ENCODE results near the gene DCC.

The DCC gene

GRCh38 chr18:52992041-52992440, 652.0 kb downstream of the DCC start:
- Histone ChIP-seq H3K27ac (ENCODE audit: low read depth, low read length) (no peak overlapping the region), H4K20me1 (ENCODE audit: control insufficient read depth, insufficient read depth, low read depth, low read length) (no peaks in the 10 kb centered on the region), H3K36me3 (ENCODE audit: control insufficient read depth, low read length) (no peaks in the 10 kb centered on the region), H3K9me3 (ENCODE audit: control insufficient read depth, insufficient read depth, low read length) (no peaks in the 10 kb centered on the region), H3K4me1 (ENCODE audit: control insufficient read depth, low read length) (no peaks in the 10 kb centered on the region), H3K4me3 (ENCODE audit: low read length) (no peak overlapping the region), H3K27me3 (ENCODE audit: control insufficient read depth, low read length) (no peaks in the 10 kb centered on the region), H3K4me2 (ENCODE audit: low read length) (no peak overlapping the region), H3K9me2 (replicated peaks; ENCODE audit: control insufficient read depth, low read length) (no peaks in the 10 kb centered on the region), H3F3A (ENCODE audit: control insufficient read depth, insufficient read depth) (no peaks in the 10 kb centered on the region), H3K79me2 (ENCODE audit: control insufficient read depth, low read length) (no peaks in the 10 kb centered on the region)
- TF ChIP-seq CTCF (IDR thresholded peaks at IDR 0.05; ENCODE audit: low read depth, low read length, poor library complexity, severe bottlenecking): no peak
- no peak for TF ChIP-seq EZH2phosphoT487 (IDR thresholded peaks at IDR 0.05; ENCODE audit: borderline replicate concordance, low read length)

GRCh38 chr18:52995875-52996274, 655.9 kb downstream of the DCC start:
- Histone ChIP-seq H3F3A (ENCODE audit: control insufficient read depth, insufficient read depth) (no peaks in the 10 kb centered on the region), H3K9me3 (ENCODE audit: control insufficient read depth, insufficient read depth, low read length) (no peaks in the 10 kb centered on the region), H3K4me1 (ENCODE audit: control insufficient read depth, low read length) (no peaks in the 10 kb centered on the region), H4K20me1 (ENCODE audit: control insufficient read depth, insufficient read depth, low read depth, low read length) (no peaks in the 10 kb centered on the region), H3K27ac (ENCODE audit: low read depth, low read length) (no peak overlapping the region), H3K36me3 (ENCODE audit: control insufficient read depth, low read length) (no peaks in the 10 kb centered on the region), H3K9me2 (replicated peaks; ENCODE audit: control insufficient read depth, low read length) (no peaks in the 10 kb centered on the region), H3K27me3 (ENCODE audit: control insufficient read depth, low read length) (no peaks in the 10 kb centered on the region), H3K79me2 (ENCODE audit: control insufficient read depth, low read length) (no peaks in the 10 kb centered on the region), H3K4me3 (ENCODE audit: low read length) (no peak overlapping the region), H3K4me2 (ENCODE audit: low read length) (no peak overlapping the region)
- TF ChIP-seq CTCF (IDR thresholded peaks at IDR 0.05; ENCODE audit: low read depth, low read length, poor library complexity, severe bottlenecking) (no peak), EZH2phosphoT487 (IDR thresholded peaks at IDR 0.05; ENCODE audit: borderline replicate concordance, low read length) (no peak)

GRCh38 chr18:52999633-53000032, 659.6 kb downstream of the DCC start:
- TF ChIP-seq EZH2phosphoT487 (IDR thresholded peaks at IDR 0.05; ENCODE audit: borderline replicate concordance, low read length) (no peak), CTCF (IDR thresholded peaks at IDR 0.05; ENCODE audit: low read depth, low read length, poor library complexity, severe bottlenecking) (no peak)
- Histone ChIP-seq H3K79me2 (ENCODE audit: control insufficient read depth, low read length) (no peaks in the 10 kb centered on the region), H4K20me1 (ENCODE audit: control insufficient read depth, insufficient read depth, low read depth, low read length) (no peaks in the 10 kb centered on the region), H3K4me1 (ENCODE audit: control insufficient read depth, low read length) (no peaks in the 10 kb centered on the region), H3K27me3 (ENCODE audit: control insufficient read depth, low read length) (no peaks in the 10 kb centered on the region), H3K9me2 (replicated peaks; ENCODE audit: control insufficient read depth, low read length) (no peaks in the 10 kb centered on the region), H3K4me2 (ENCODE audit: low read length) (no peak overlapping the region), H3K4me3 (ENCODE audit: low read length) (no peak overlapping the region), H3F3A (ENCODE audit: control insufficient read depth, insufficient read depth) (no peaks in the 10 kb centered on the region), H3K9me3 (ENCODE audit: control insufficient read depth, insufficient read depth, low read length) (no peaks in the 10 kb centered on the region), H3K27ac (ENCODE audit: low read depth, low read length) (no peak overlapping the region), H3K36me3 (ENCODE audit: control insufficient read depth, low read length) (no peaks in the 10 kb centered on the region)

GRCh38 chr18:53004798-53005197, 664.8 kb downstream of the DCC start:
- Histone ChIP-seq H3K9me3 (ENCODE audit: control insufficient read depth, insufficient read depth, low read length) (no peaks in the 10 kb centered on the region), H3K4me3 (ENCODE audit: low read length) (no peak overlapping the region), H3K27me3 (ENCODE audit: control insufficient read depth, low read length) (no peaks in the 10 kb centered on the region), H3K36me3 (ENCODE audit: control insufficient read depth, low read length) (no peaks in the 10 kb centered on the region), H3K4me1 (ENCODE audit: control insufficient read depth, low read length) (no peaks in the 10 kb centered on the region), H4K20me1 (ENCODE audit: control insufficient read depth, insufficient read depth, low read depth, low read length) (no peaks in the 10 kb centered on the region), H3K79me2 (ENCODE audit: control insufficient read depth, low read length) (no peaks in the 10 kb centered on the region), H3F3A (ENCODE audit: control insufficient read depth, insufficient read depth) (no peaks in the 10 kb centered on the region), H3K9me2 (replicated peaks; ENCODE audit: control insufficient read depth, low read length) (no peaks in the 10 kb centered on the region), H3K27ac (ENCODE audit: low read depth, low read length) (no peak overlapping the region), H3K4me2 (ENCODE audit: low read length) (no peak overlapping the region)
- TF ChIP-seq EZH2phosphoT487 (IDR thresholded peaks at IDR 0.05; ENCODE audit: borderline replicate concordance, low read length): no peak
- no peak for TF ChIP-seq CTCF (IDR thresholded peaks at IDR 0.05; ENCODE audit: low read depth, low read length, poor library complexity, severe bottlenecking)
